HL-60/S4 treated with phorbol 12-myristate 13-acetate at 8.2 ng/mL for 4 days and 3 days (cell line): ENCODE results near the gene TECTA.

ENCODE experiments used
- in situ Hi-C: fragments of 300-500 bp; cut with MboI; formaldehyde crosslinking; loops from 2 replicates; pipeline ENCODE4 v1.15.0; 2022; ENCODE audit warnings: low sequenced_read_pairs

Gene TECTA

GRCh38 chr11:121123496-121124069 lies 22.5 kb downstream of the TECTA start:
- in situ Hi-C loops: no loop called here

GRCh38 chr11:121127809-121128208 lies 26.8 kb downstream of the TECTA start:
- in situ Hi-C loops: no loop called here

GRCh38 chr11:121129362-121130340 lies 28.6 kb downstream of the TECTA start:
- in situ Hi-C loops: no loop called here

GRCh38 chr11:121131656-121132055 lies 30.6 kb downstream of the TECTA start:
- in situ Hi-C loops: no loop called here

GRCh38 chr11:121132211-121132976 lies 31.4 kb downstream of the TECTA start:
- in situ Hi-C loops: no loop called here

- in situ Hi-C loops: no loop called here
These were observed 33.8 kb downstream of the TECTA start for GRCh38 chr11:121134741-121135312.

GRCh38 chr11:121137005-121137404 lies 36.0 kb downstream of the TECTA start:
- in situ Hi-C loops: no loop called here

- in situ Hi-C loops: no loop called here
These were observed 37.2 kb downstream of the TECTA start for GRCh38 chr11:121138259-121138658.

GRCh38 chr11:121140369-121140768 lies 39.3 kb downstream of the TECTA start:
- in situ Hi-C loops: no loop called here

GRCh38 chr11:121141066-121141465 lies 40.0 kb downstream of the TECTA start:
- in situ Hi-C loops: no loop called here

- in situ Hi-C loops: no loop called here
These were observed 42.9 kb downstream of the TECTA start for GRCh38 chr11:121143921-121144320.

- in situ Hi-C loops: no loop called here
These were observed 43.7 kb downstream of the TECTA start for GRCh38 chr11:121144723-121145122.

- in situ Hi-C loops: no loop called here
These were observed 44.8 kb downstream of the TECTA start for GRCh38 chr11:121145826-121146225.

- in situ Hi-C loops: no loop called here
These were observed 48.1 kb downstream of the TECTA start for GRCh38 chr11:121149116-121149515.

GRCh38 chr11:121151207-121151688 lies 50.2 kb downstream of the TECTA start:
- in situ Hi-C loops: no loop called here

- in situ Hi-C loops: no loop called here
These were observed 51.7 kb downstream of the TECTA start for GRCh38 chr11:121152764-121153163.

- in situ Hi-C loops: no loop called here
These were observed 52.4 kb downstream of the TECTA start for GRCh38 chr11:121153472-121153871.

GRCh38 chr11:121154486-121155314 lies 53.7 kb downstream of the TECTA start:
- in situ Hi-C loops: no loop called here

GRCh38 chr11:121157756-121158155 lies 56.7 kb downstream of the TECTA start:
- in situ Hi-C loops: no loop called here

GRCh38 chr11:121159741-121160140 lies 58.7 kb downstream of the TECTA start:
- in situ Hi-C loops: no loop called here
